ENCODE results near the gene CD84. TPM values are rescaled to one million over a fixed set of nuclear protein-coding genes. Genes with fewer than 3 reads are reported as not detected.
"Not testable (repeated sequence)": the region's sequence is repeated elsewhere in the genome, so short reads cannot be mapped to it uniquely, and the experiment has no call there.

The CD84 gene
- total RNA-seq, 1 experiment from 2014 or later: not detected

DNA sequence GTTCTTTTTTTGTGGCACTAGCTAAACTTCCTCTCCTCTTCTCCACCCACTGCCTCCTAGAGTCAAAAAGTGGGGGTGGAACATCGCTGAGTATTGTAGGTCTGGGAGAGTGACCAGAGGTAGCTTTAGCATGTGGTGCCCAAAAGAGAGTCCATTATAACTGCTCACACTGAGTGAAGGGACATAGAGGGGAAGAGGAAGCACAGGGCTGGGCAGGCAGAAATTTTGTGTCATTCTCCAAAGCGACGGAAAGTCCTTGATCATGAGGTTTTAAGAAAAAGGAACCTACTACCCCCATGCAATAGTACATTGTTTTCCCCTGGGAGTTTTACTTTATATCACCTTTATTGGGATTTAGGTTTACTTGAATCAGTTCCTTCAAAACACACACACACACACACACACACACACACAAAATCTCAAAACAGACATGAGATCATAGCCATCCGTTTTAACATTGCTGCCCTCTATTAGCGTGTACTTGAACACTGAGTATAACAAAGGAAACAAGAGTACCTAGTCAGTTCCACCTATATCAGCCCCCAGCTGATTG, 4.1 kb downstream of the CD84 start:
- no peak for DNase-seq (ENCODE audit: low read depth)

GRCh38 chr1:160570840-160571239, 8.5 kb downstream of the CD84 start:
- no peak for DNase-seq (ENCODE audit: low read depth)

- no peak for DNase-seq (ENCODE audit: low read depth)
These were observed 9.5 kb downstream of the CD84 start for GRCh38 chr1:160569806-160570205.

GRCh38 chr1:160567858-160568682, 11.2 kb downstream of the CD84 start:
- peak; percentile 42 for DNase-seq (ENCODE audit: low read depth)

GRCh38 chr1:160567341-160567740, 12.0 kb downstream of the CD84 start:
- DNase-seq (ENCODE audit: low read depth): no peak

DNA sequence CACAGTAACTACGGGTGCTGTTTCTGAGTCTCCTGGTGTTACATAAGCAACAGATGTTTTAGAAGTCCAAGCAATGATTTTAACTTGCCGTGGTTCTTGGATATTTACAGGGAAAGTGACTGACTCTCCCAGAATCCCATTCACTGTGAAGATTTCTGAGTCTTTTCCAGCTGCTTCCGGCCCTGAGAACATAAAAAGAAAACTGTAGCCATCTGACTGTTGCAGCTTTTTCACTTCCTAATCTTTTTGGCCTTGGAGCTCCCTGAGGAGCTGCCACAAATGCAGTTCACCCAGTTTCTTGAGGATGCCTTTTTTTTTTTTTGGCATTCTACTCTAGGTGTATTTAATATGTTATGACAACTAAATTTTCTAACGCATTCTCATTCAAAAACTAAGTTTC, 13.7 kb downstream of the CD84 start:
- DNase-seq (ENCODE audit: low read depth): no peak

- DNase-seq (ENCODE audit: low read depth): not testable (repeated sequence)
These were observed 16.1 kb downstream of the CD84 start for GRCh38 chr1:160563230-160563629.

DNA sequence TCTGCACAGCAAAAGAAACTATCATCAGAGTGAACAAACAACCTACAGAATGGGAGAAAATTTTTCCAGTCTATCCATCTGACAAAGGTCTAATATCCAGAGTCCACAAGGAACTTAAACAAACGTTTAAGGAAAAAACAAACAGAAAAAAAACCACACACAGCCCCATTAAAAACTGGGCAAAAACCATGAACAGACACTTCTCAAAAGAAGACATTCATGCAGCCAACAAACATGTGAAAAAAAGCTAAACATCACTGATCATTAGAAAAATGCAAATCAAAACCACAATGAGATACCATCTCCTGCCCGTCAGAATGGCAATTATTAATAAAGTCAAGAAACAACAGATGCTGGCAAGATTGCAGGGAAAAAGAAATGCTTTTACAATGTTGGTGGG, 16.6 kb downstream of the CD84 start:
- not testable (repeated sequence) for DNase-seq (ENCODE audit: low read depth)

DNA sequence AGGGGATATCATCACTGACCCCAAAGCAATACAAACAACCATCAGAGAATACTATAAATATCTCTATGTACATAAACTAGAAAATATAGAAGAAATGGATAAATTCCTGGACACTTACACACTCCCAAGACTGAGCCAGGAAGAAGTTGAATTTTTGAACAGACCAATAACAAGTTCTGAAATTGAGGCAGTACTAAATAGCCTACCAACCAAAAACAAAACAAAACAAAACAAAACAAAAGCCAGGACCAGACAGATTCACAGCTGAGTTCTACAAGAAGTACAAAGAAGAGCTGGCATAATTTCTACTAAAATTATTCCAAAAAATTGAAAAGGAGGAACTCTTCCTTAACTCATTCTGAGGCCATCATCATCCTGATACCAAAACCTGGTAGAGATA, 18.5 kb downstream of the CD84 start:
- no peak for DNase-seq (ENCODE audit: low read depth)

- DNase-seq (ENCODE audit: low read depth): no peak
These were observed 19.1 kb downstream of the CD84 start for GRCh38 chr1:160560045-160560705.

- DNase-seq (ENCODE audit: low read depth): not testable (repeated sequence)
These were observed 19.9 kb downstream of the CD84 start for GRCh38 chr1:160559437-160559836.

DNA sequence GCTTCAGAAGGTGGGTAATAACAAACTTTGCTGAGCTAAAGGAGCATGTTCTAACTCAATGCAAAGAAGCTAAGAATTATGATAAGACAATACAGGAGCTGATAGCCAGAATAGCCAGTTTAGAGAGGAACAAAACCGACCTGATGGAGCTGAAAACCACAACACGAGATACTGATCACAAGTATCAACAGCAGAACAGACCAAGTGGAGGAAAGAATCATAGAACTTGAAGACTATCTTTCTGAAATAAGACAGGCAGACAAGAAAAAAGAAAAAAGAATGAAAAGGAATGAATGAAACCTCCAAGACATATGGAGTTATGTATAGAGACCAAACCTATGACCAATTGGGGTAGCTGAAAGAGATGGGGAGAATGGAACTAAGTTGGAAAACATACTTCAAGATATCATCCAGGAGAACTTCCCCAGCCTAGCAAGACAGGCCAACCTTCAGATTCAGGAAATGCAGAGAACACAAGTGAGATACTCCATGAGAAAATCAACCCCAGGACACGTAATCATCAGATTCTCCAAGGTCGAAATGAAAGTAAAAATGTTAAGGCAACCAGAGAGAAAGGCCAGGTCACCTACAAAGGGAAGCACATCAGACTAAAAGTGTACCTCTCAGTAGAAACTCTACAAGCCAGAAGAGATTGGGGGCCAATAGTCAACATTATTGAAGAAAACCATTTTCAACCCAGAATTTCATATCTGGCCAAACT, 20.5 kb downstream of the CD84 start:
- no peak for DNase-seq (ENCODE audit: low read depth)

- DNase-seq (ENCODE audit: low read depth): no peak
These were observed 25.5 kb downstream of the CD84 start for GRCh38 chr1:160553778-160554177.

DNA sequence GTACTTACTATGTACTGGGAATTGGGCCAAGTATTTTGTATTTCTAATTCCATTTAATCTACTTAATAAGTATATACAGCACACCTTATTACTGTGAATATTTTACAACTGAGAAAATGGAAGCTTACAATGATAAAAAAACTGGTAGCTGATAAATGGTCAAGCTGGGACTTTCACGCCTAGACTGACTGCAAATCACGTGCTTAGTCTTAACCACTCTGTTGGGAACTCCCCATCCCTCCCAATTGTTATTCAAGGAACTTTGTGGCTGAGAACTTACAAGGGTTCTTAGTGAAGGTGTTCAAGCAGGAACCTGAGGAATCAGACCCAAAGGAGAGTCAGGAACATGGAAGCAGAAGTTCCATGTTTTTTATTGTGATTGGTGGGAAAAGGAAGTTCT, 26.9 kb downstream of the CD84 start:
- no peak for DNase-seq (ENCODE audit: low read depth)

DNA sequence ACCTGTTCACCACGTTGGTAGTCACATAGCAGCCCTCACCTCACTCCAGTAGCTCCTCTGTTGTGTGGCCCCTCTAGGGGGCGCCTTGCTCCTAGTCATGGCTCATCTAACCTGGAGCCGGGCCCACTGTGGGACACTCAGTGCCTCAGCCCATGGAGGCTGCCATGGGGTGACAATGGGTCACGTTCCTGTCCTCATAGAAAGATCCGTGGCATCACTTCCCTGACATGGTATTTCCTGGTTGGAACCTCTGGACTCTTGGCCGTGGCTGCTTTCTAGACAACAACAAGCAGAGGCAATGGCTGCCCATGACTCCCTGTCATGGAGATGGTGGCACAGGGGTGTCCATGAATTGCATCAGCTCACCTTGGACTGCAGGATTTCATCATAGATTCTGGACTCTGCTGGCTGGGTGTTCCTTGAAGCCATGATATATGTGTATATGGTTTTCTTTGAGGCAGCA, 28.7 kb downstream of the CD84 start:
- DNase-seq (ENCODE audit: low read depth): no peak

DNA sequence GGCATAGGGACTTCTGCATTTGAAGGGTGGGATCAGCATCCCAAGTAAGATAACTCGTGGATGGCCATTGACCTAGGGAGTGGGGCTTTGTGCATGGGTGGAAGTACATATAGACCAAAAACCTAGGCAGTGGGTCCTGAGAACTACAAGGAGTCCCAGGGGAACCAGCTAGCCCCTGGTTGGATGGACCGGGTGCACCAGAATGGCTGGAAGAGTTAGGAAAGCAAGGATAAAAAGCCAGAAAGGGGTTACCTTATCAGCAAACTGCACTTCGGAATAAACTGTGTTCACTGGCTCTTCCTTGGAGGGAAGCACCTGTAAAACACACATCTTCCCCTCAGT, 29.7 kb downstream of the CD84 start:
- DNase-seq (ENCODE audit: low read depth): no peak

GRCh38 chr1:160548960-160549664, 30.2 kb downstream of the CD84 start:
- DNase-seq (ENCODE audit: low read depth): no peak

DNA sequence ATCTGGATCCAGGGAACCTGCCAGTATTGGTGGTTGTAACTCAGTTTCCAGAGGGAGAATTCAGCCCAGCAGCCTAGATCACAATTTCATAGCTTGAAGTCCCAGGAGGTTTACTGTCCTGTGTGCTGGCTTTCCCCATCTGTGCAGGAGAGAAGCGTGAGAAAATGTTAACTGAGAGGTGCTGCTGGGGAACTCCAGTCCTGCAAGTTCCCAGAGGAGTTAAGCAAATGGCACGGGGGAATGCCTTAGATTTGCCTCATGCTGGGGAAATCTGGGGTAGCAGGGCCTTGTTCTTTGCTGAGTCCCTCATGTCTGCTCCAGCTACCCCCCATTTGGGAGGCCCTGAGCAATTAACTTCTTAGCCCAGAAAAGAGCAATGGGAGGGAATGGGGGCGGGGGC, 31.1 kb downstream of the CD84 start:
- DNase-seq (ENCODE audit: low read depth): no peak

GRCh38 chr1:160547422-160547821, 31.9 kb downstream of the CD84 start:
- no peak for DNase-seq (ENCODE audit: low read depth)

GRCh38 chr1:160546942-160547341, 32.4 kb downstream of the CD84 start:
- no peak for DNase-seq (ENCODE audit: low read depth)

DNA sequence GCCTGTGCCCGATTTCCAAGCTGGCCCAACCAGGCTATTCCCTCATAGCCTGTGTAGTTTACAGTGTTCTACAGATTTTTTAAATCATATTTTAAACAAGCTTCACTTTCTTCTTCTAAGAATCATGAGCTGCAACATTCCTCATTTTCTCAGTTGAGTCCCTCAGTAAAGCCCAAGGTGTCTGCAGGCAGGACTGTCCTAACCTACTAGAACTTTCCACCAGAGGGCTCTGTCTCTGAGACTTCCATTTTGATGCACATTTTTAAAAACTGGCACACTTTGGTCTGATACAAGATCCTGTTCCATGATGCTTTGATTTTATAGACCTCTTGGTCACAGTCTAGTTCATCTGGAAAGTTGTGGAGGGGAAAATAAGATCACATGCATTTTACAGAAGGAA, 34.6 kb downstream of the CD84 start:
- no peak for DNase-seq (ENCODE audit: low read depth)
